ENCODE data around the gene PTTG1IP. TPM values are rescaled to one million over a fixed set of nuclear protein-coding genes. Genes with fewer than 3 reads are reported as not detected.

PTTG1IP gene
- polyA plus RNA-seq, 1 donor (not counting 4 experiments of a cell fraction or from before 2014, with no cell fraction given), result 132 TPM

GRCh38 chr21:44800971-44801467 lies 72.5 kb downstream of the PTTG1IP start:
- peak overlapping the region; percentile 83 for H3K9ac ChIP-seq (ENCODE audit: control insufficient read depth, extremely low read depth, insufficient read depth, low read length)
- H3K9me3 ChIP-seq (ENCODE audit: control insufficient read depth, low read depth, low read length), result no peaks in the 10 kb centered on the region
- TF ChIP-seq CTCF (optimal IDR thresholded peaks at IDR 0.05 in 1 of 3, IDR thresholded peaks at IDR 0.05 in 1 of 3, conservative IDR thresholded peaks at IDR 0.05 in 1 of 3; ENCODE audit: extremely low read depth in 1 of 3, insufficient read depth in 2 of 3, low read length in 3 of 3) (peak; percentile 41 to 65 (median 55)), EZH2 (IDR thresholded peaks at IDR 0.05; ENCODE audit: low read length) (no peak)
- H3K4me1 ChIP-seq (ENCODE audit: control insufficient read depth, extremely low read depth, insufficient read depth, low read length), result peaks cover 17% of the 10 kb centered on the region
- peak overlapping the region; percentile 70 for H3K27ac ChIP-seq (ENCODE audit: control insufficient read depth, insufficient read depth, low read length)
- peak overlapping the region; percentile 47 for H2AFZ ChIP-seq (ENCODE audit: control insufficient read depth, low read length)
- H3K9me1 ChIP-seq (ENCODE audit: control insufficient read depth, extremely low read depth, insufficient read depth, low read length), result no peaks in the 10 kb centered on the region
- DNase-seq (ENCODE audit: low read depth, low spot score) (no peak), FAIRE-seq (no peak)
- peaks cover 10% of the 10 kb centered on the region for H4K20me1 ChIP-seq (ENCODE audit: control insufficient read depth, extremely low read depth, insufficient read depth, low read length)
- dilution Hi-C loops (cut with MboI; ENCODE audit: extremely low pct_ligation_motif_present, low sequenced_read_pairs), result no loop called here
- H3K36me3 ChIP-seq (ENCODE audit: control insufficient read depth in 2 of 2, extremely low read depth in 1 of 2, insufficient read depth in 2 of 2, low read length in 2 of 2), result peaks cover 11 to 25% of the 10 kb centered on the region in 2 experiments
- no peaks in the 10 kb centered on the region for H3K27me3 ChIP-seq (ENCODE audit: control insufficient read depth, extremely low read depth, insufficient read depth, low read length)
- H3K4me2 ChIP-seq (ENCODE audit: control insufficient read depth, extremely low read depth, insufficient read depth, low read depth, low read length), result peak overlapping the region; percentile 75
- H3K79me2 ChIP-seq (ENCODE audit: control insufficient read depth, insufficient read depth, low read length), result peaks cover 59% of the 10 kb centered on the region
- peak overlapping the region; percentile 72 to 99 (median 98) for H3K4me3 ChIP-seq (ENCODE audit: control insufficient read depth in 2 of 3, extremely low read depth in 1 of 3, insufficient read depth in 2 of 3, low read depth in 1 of 3, low read length in 3 of 3)

GRCh38 chr21:44800103-44800502 lies 73.4 kb downstream of the PTTG1IP start:
- no peak for FAIRE-seq
- H3K9me3 ChIP-seq (ENCODE audit: control insufficient read depth, low read depth, low read length), result no peaks in the 10 kb centered on the region
- H3K4me1 ChIP-seq (ENCODE audit: control insufficient read depth, extremely low read depth, insufficient read depth, low read length), result peaks cover 17% of the 10 kb centered on the region
- no peak overlapping the region for H2AFZ ChIP-seq (ENCODE audit: control insufficient read depth, low read length)
- dilution Hi-C loops (cut with MboI; ENCODE audit: extremely low pct_ligation_motif_present, low sequenced_read_pairs), result no loop called here
- peak overlapping the region; percentile 75 for H3K4me2 ChIP-seq (ENCODE audit: control insufficient read depth, extremely low read depth, insufficient read depth, low read depth, low read length)
- H3K9me1 ChIP-seq (ENCODE audit: control insufficient read depth, extremely low read depth, insufficient read depth, low read length), result no peaks in the 10 kb centered on the region
- peak overlapping the region; percentile 83 for H3K9ac ChIP-seq (ENCODE audit: control insufficient read depth, extremely low read depth, insufficient read depth, low read length)
- no peaks in the 10 kb centered on the region for H3K27me3 ChIP-seq (ENCODE audit: control insufficient read depth, extremely low read depth, insufficient read depth, low read length)
- H3K27ac ChIP-seq (ENCODE audit: control insufficient read depth, insufficient read depth, low read length), result no peak overlapping the region
- peak overlapping the region in 2 of 3 experiments; percentile 98 to 99 for H3K4me3 ChIP-seq (ENCODE audit: control insufficient read depth in 2 of 3, extremely low read depth in 1 of 3, insufficient read depth in 2 of 3, low read depth in 1 of 3, low read length in 3 of 3)
- H4K20me1 ChIP-seq (ENCODE audit: control insufficient read depth, extremely low read depth, insufficient read depth, low read length), result peaks cover 10% of the 10 kb centered on the region
- H3K79me2 ChIP-seq (ENCODE audit: control insufficient read depth, insufficient read depth, low read length), result peaks cover 68% of the 10 kb centered on the region
- peaks cover 6 to 18% of the 10 kb centered on the region in 2 experiments for H3K36me3 ChIP-seq (ENCODE audit: control insufficient read depth in 2 of 2, extremely low read depth in 1 of 2, insufficient read depth in 2 of 2, low read length in 2 of 2)
- peak; percentile 40 to 65 (median 49) for TF ChIP-seq CTCF (optimal IDR thresholded peaks at IDR 0.05 in 1 of 3, IDR thresholded peaks at IDR 0.05 in 1 of 3, conservative IDR thresholded peaks at IDR 0.05 in 1 of 3; ENCODE audit: extremely low read depth in 1 of 3, insufficient read depth in 2 of 3, low read length in 3 of 3)
- TF ChIP-seq EZH2 (IDR thresholded peaks at IDR 0.05; ENCODE audit: low read length), result no peak
- DNase-seq (ENCODE audit: low read depth, low spot score), result no peak
